GM10266 (cell line): ENCODE measurements around the gene ASB3.

Experiments used
- DNase-seq: peaks from one replicate; pipeline ENCODE4 v3.0.0; 2012; ENCODE audit errors: extremely low spot score
- TF ChIP-seq, protein P1 (sequence below): IDR thresholded peaks from 2 replicates; pipeline ENCODE4 v1.5.1; 2012; ENCODE audit warnings: mild to moderate bottlenecking, low read depth; ENCODE audit not compliant: control insufficient read depth, insufficient read depth; ENCODE audit errors: missing control alignments

The ASB3 gene

DNA sequence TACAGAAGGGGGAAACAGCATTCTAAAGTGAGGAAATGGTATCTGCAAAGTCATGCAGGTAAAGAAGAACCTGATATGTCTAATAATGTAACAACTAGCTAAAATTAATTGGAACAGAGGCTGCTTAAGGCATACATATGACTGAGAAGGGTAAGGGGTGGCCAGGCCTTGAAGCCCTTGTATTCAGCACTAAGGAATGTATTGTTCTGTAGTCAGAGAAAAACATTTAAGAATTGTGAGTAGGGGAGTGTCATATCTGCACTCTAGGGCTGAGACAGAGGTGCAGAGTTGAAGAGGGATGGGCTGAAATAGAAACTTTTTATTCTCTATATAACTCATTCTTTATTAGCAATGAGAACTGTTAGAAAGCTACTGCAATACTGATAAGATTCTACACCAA, 164.6 kb downstream of the ASB3 start:
- no peak for DNase-seq
- TF ChIP-seq, protein P1, sequence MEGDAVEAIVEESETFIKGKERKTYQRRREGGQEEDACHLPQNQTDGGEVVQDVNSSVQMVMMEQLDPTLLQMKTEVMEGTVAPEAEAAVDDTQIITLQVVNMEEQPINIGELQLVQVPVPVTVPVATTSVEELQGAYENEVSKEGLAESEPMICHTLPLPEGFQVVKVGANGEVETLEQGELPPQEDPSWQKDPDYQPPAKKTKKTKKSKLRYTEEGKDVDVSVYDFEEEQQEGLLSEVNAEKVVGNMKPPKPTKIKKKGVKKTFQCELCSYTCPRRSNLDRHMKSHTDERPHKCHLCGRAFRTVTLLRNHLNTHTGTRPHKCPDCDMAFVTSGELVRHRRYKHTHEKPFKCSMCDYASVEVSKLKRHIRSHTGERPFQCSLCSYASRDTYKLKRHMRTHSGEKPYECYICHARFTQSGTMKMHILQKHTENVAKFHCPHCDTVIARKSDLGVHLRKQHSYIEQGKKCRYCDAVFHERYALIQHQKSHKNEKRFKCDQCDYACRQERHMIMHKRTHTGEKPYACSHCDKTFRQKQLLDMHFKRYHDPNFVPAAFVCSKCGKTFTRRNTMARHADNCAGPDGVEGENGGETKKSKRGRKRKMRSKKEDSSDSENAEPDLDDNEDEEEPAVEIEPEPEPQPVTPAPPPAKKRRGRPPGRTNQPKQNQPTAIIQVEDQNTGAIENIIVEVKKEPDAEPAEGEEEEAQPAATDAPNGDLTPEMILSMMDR = no peak

DNA sequence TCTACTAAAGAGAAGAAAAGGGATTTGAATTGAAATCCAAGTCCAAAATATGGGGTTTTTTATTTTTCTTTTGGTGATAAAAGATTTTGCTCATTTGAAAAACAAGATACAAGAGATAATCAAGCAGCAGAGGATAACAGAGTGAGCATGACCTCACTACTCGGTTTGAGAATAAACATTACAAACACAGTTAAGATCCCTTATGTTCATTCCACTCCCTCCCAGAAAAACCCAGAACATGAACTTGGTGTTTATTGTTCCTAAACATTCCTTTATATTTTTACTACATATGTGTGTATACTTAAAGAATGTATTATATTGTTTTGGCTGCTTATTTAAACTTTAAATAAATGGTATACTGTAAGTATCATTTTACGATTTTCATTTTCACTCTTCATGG, 165.8 kb downstream of the ASB3 start:
- TF ChIP-seq, protein P1 = no peak

More for the DNA sequence above, 165.8 kb downstream of the ASB3 start:
- no peak for DNase-seq
